B cell (primary cell): ENCODE data around the gene PCIF1.
"Not testable (repeated sequence)": the region's sequence is repeated elsewhere in the genome, so short reads cannot be mapped to it uniquely, and the experiment has no call there.

ENCODE experiments used
- CTCF ChIP-seq: fragments of 200-600 bp; IDR thresholded peaks from one replicate; pipeline ENCODE4 v1.8.0; 2022; ENCODE audit warnings: antibody characterized with exemption, mild to moderate bottlenecking
- EZH2 ChIP-seq: IDR thresholded peaks from 2 replicates; pipeline ENCODE4 v1.6.1; 2012; ENCODE audit warnings: borderline replicate concordance, low read depth, mild to moderate bottlenecking, moderate library complexity, low read length; ENCODE audit not compliant: insufficient read depth, poor library complexity, severe bottlenecking

- TF ChIP-seq CTCF, EZH2: not testable (repeated sequence)
Observed at GRCh38 chr20:45995495-45996097, 61.1 kb downstream of the PCIF1 start.
